HG02571 (cell line): ENCODE results near the gene ZBTB7C.

ENCODE experiments used
- ATAC-seq: cut with Tn5 transposase; IDR thresholded peaks from one replicate; pipeline ENCODE4 v1.9.1; 2021; ENCODE audit warnings: mild to moderate bottlenecking, moderate library complexity; ENCODE audit not compliant: unreplicated experiment

The ZBTB7C gene

DNA sequence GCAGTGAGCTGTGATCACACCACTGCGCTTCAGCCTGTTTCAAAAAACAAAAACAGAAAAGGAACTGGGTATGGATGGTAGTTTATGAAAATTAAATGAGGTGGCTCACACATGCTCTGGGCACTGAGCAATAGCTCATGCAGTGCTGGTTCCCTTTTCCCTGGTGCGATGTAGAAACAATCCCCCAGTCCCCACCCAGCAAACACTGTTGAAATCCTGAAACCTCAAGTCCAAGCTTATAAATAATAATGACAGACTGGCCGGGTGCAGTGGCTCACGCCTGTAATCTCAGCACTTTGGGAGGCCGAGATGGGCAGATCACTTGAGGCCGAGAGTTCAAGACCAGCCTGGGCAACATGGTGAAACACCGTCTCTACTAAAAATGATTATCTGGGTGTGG lies 423.3 kb downstream of the ZBTB7C start:
- ATAC-seq, result no peak

DNA sequence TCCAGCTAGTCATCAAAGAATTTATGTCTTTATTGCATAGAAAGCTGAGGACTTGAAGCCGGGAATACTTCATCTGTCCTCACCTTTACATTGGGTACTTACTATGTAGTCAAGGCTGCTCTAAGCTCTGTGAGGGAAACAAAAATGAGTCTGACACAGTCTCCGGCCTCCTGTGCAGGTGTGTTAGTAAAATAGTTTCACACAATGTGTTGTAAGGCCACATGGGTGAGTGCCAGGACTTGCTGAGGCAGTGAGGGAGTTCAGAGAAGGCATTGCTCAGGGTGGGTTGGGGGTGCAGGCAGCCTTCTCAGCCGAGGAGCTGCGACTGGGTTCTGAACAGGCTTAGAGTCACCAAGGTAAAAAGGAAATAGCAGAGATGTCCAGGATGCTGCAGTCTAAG lies 424.2 kb downstream of the ZBTB7C start:
- no peak for ATAC-seq

DNA sequence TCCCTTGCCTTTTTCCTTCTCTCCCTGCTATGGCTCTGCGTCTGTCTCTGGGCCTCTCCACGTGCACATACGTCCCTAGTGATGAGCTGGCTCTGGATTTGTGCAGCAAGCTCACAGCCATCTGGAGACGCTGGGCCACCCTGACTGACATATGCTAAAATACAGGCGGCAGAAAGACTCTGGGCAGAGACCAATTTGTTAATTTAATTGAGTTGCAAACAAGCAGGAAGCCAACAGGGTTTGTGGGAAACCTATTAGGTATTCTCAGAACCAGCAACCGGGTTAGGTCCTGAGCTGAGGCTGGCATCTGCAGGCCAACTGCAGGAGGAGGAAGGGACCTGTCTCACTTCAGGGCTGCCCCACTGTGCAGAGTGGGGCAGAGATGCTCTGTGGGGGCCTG lies 425.2 kb downstream of the ZBTB7C start:
- ATAC-seq, result no peak

DNA sequence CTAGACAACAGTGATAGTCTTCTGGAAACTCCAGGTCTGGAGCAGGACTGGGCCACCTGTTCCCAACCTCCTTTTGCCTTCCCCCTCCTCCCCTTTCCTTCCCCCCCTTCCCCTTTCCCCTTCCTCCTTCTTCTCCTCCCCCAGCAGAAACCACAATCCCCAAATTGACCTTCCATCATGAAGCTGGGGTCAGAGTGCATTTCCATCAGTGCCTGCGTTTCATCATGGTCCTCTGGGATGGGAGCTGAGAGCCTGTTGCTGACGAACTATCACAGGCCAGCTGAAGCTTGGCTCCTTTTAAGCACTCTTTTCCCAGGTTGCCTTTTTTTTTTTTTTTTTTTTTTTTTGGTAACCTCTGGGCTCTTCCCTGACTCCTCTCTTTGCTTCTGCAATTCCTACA lies 426.1 kb downstream of the ZBTB7C start:
- no peak for ATAC-seq

GRCh38 chr18:47981830-47982229 lies 427.4 kb downstream of the ZBTB7C start:
- ATAC-seq, result no peak

DNA sequence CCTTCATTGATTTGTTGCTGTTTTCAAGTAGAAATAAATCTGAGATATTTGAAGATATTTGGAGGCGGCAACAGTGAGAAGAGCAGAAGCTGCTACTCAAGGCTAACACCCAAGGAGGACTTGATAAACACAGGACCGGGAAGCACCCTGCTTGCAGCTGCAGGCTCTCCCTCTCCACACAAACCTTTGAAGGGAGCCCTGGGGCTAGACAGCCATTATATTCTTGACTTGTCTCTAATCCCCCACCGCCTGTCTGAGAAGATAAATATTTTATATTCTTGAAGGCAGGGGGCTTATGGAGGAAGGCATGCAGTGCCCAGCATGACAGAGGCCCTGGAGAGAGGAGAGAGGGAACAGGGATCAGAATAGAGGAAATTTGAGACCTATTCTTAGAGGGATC lies 427.9 kb downstream of the ZBTB7C start:
- no peak for ATAC-seq

DNA sequence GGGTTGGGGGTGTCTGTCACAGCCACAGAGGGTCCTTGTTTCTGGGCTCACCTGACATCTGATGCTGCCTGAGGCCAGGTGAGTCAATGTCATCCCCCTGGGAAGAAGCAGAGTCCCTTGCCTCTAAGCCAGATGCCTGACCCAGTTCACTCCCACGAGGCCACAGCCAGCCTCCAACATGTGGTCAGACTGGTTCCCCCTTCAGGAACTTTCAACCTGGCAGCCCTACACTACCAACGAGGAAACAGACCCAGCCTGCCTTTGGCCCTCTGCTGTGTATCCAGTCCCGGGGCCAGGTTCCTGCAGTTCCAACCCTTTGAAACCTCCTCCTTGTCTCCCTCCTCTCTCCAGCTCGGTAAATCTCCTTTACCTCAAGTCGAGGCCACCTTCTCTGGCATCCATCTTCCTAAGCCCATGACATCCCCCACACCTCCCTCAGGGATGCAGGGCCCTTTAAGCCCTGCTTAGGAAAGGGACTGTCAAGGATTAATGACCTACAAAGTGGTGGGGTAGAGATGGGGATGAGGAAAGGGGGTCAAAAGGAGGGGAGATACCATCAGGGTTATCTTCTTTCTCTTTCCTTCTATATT lies 429.5 kb downstream of the ZBTB7C start:
- ATAC-seq, result no peak

GRCh38 chr18:47978603-47979002 lies 430.6 kb downstream of the ZBTB7C start:
- no peak for ATAC-seq

DNA sequence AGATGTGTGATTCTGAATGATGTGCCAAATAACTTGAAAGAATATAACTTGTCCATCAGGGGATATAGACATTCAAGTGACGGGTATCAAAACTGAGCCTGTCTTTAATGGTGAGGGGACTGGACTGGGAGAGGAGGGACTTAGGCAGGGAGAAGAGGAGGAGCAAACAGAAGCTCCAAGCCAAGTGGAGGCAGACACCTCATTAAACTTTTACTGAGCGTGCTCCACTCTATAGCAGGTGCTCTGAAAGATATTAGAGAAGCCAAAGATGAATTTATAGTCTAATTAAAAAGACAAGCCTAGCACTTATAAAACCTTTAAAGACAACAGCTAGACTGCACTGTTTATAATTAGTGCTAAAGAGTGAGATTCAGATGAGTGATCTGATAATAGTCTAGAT lies 431.0 kb downstream of the ZBTB7C start:
- no peak for ATAC-seq
